Measurements from ENCODE around the gene FAAH. TPM values are rescaled to one million over a fixed set of nuclear protein-coding genes. Genes with fewer than 3 reads are reported as not detected.

FAAH gene
- total RNA-seq, 4 donors from 2014 or later = 12.3 to 29.6 (median 16.7) TPM

GRCh38 chr1:46380508-46380907, 13.6 kb upstream of the FAAH start:
- DNase-seq = no peak
- H3K4me1 ChIP-seq = no peaks in the 10 kb centered on the region
- peaks cover 0 to 7% (median 0%) of the 10 kb centered on the region in 3 donors for H3K9me3 ChIP-seq
- intact Hi-C loops (cut with DNase I) = no loop called here
- H3K36me3 ChIP-seq = no peaks in the 10 kb centered on the region
- TF ChIP-seq, protein P1, sequence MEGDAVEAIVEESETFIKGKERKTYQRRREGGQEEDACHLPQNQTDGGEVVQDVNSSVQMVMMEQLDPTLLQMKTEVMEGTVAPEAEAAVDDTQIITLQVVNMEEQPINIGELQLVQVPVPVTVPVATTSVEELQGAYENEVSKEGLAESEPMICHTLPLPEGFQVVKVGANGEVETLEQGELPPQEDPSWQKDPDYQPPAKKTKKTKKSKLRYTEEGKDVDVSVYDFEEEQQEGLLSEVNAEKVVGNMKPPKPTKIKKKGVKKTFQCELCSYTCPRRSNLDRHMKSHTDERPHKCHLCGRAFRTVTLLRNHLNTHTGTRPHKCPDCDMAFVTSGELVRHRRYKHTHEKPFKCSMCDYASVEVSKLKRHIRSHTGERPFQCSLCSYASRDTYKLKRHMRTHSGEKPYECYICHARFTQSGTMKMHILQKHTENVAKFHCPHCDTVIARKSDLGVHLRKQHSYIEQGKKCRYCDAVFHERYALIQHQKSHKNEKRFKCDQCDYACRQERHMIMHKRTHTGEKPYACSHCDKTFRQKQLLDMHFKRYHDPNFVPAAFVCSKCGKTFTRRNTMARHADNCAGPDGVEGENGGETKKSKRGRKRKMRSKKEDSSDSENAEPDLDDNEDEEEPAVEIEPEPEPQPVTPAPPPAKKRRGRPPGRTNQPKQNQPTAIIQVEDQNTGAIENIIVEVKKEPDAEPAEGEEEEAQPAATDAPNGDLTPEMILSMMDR (IDR thresholded peaks at IDR 0.05) = no peak
- no peak for TF ChIP-seq POLR2A (IDR thresholded peaks at IDR 0.05)
- no peak overlapping the region for H3K27ac ChIP-seq
- H3K4me3 ChIP-seq = no peak overlapping the region
- no peaks in the 10 kb centered on the region for H3K27me3 ChIP-seq

- H3K27ac ChIP-seq = no peak overlapping the region
- H3K27me3 ChIP-seq = peaks cover 0 to 21% (median 0%) of the 10 kb centered on the region in 4 donors
- intact Hi-C loops (cut with DNase I) = no loop called here
- H3K4me3 ChIP-seq = peak overlapping the region; percentile 51 to 77 (median 62)
- peaks cover 14 to 46% (median 20%) of the 10 kb centered on the region in 3 donors for H3K4me1 ChIP-seq
- H3K9me3 ChIP-seq = peaks cover 0 to 24% (median 15%) of the 10 kb centered on the region in 3 donors
- whole genome bisulfite sequencing, 2 donors = 80 to 83% methylated on average over 12 of the region's 12 CpGs
- TF ChIP-seq, protein P1 (IDR thresholded peaks at IDR 0.05) = no peak
- TF ChIP-seq POLR2A (IDR thresholded peaks at IDR 0.05) = no peak
- no peak for DNase-seq
- H3K36me3 ChIP-seq = no peaks in the 10 kb centered on the region
Observed at GRCh38 chr1:46393510-46393909, 607 bp upstream of the FAAH start.

DNA sequence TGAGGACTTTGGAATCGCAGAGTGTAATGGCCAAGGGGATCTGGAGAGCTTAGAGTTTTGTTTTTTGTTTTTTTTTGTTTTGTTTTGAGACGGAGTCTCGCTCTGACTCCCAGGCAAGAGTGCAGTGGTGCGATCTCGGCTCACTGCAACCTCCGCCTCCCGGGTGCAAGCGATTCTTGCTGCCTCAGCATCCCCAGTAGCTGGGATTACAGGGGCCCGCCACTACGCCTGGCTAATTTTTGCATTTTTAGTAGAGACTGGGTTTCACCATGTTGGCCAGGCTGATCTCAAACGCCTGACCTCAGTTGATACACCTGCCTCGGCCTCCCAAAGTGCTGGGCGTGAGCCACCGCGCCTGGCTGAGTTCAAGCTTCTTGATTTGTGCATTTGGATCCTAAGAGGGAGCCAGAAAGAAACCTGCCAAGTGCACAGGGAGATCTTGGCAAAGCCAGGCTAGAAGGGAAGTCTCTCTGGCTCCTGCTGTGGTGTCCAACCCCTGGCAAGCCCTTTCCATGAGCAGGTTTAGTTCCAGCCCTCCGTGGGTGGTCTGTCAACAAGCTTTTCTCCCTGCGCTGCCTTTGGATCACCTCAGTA, 852 bp downstream of the FAAH start:
- peaks cover 0 to 22% (median 0%) of the 10 kb centered on the region in 4 donors for H3K27me3 ChIP-seq
- TF ChIP-seq POLR2A (IDR thresholded peaks at IDR 0.05) = no peak
- TF ChIP-seq, protein P1 (IDR thresholded peaks at IDR 0.05) = no peak
- no peaks in the 10 kb centered on the region for H3K36me3 ChIP-seq
- intact Hi-C loops (cut with DNase I) = no loop called here
- H3K9me3 ChIP-seq = peaks cover 0 to 24% (median 15%) of the 10 kb centered on the region in 3 donors
- peak overlapping the region; percentile 51 to 77 (median 62) for H3K4me3 ChIP-seq
- H3K27ac ChIP-seq = peak overlapping the region in 2 of 4 donors; percentile 3 to 68
- DNase-seq = no peak
- peaks cover 14 to 46% (median 20%) of the 10 kb centered on the region in 3 donors for H3K4me1 ChIP-seq
- 15 to 33% methylated on average over 6 to 15 of the region's 17 CpGs for WGBS, 2 donors

GRCh38 chr1:46396441-46397398, 2.6 kb downstream of the FAAH start:
- no peak for DNase-seq
- intact Hi-C loops (cut with DNase I) = no loop called here

More at GRCh38 chr1:46396441-46397398, 2.6 kb downstream of the FAAH start:
- TF ChIP-seq POLR2A (IDR thresholded peaks at IDR 0.05) = no peak
- TF ChIP-seq, protein P1 (IDR thresholded peaks at IDR 0.05) = no peak
- Histone ChIP-seq H3K4me3 (no peak overlapping the region), H3K9me3 (peaks cover 0 to 24% (median 15%) of the 10 kb centered on the region in 3 donors), H3K36me3 (no peaks in the 10 kb centered on the region), H3K27ac (peak overlapping the region in 1 of 4 donors; percentile 55), H3K27me3 (peaks cover 0 to 22% (median 0%) of the 10 kb centered on the region in 4 donors), H3K4me1 (peaks cover 14 to 54% (median 21%) of the 10 kb centered on the region in 3 donors)
- 29 to 47% methylated on average over 6 of the region's 10 CpGs for WGBS, 2 donors

All from esophagus squamous epithelium (tissue), 5 donors.